ENCODE measurements around the gene TRAPPC2L.

DNA sequence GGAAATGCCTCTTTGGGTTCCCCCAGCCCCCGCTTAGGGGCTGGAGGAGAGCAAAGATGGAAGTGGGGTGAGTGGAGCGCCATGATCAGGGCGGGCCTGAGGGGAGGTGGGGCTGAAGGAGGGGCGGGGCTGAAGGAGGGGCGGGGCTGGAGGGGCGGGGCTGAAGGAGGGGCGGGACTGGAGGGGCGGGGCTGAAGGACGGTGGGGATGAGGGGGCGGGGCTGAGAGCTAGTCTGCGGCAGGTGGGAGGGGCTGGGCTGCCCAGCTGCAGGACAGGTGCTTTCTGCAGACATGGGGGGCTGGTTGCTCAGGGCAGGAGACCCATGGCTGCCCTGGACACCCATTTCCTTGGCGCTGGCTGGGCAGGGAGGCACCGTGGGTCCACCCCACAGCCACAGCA is 48.6 kb downstream of the TRAPPC2L start:
- TF ChIP-seq, protein P1, sequence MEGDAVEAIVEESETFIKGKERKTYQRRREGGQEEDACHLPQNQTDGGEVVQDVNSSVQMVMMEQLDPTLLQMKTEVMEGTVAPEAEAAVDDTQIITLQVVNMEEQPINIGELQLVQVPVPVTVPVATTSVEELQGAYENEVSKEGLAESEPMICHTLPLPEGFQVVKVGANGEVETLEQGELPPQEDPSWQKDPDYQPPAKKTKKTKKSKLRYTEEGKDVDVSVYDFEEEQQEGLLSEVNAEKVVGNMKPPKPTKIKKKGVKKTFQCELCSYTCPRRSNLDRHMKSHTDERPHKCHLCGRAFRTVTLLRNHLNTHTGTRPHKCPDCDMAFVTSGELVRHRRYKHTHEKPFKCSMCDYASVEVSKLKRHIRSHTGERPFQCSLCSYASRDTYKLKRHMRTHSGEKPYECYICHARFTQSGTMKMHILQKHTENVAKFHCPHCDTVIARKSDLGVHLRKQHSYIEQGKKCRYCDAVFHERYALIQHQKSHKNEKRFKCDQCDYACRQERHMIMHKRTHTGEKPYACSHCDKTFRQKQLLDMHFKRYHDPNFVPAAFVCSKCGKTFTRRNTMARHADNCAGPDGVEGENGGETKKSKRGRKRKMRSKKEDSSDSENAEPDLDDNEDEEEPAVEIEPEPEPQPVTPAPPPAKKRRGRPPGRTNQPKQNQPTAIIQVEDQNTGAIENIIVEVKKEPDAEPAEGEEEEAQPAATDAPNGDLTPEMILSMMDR (IDR thresholded peaks at IDR 0.05): no peak
- no peak for TF ChIP-seq POLR2AphosphoS5 (IDR thresholded peaks at IDR 0.05)
- no peak for TF ChIP-seq EP300 (IDR thresholded peaks at IDR 0.05)

All from upper lobe of left lung (tissue), 4 donors.